ENCODE results near the gene PDCL3.

GRCh38 chr2:100542418-100542817, 20.4 kb upstream of the PDCL3 start:
- TF ChIP-seq CTCF (IDR thresholded peaks at IDR 0.05), result no peak
- no peak for TF ChIP-seq POLR2A (IDR thresholded peaks at IDR 0.05)
